NCI-H1092 treated with DMSO at 0.1 percent for 48 hours (cell line): ENCODE measurements around the gene RPN2.
A peak's percentile ranks its signal among the peaks of the same experiment; 100 is the strongest.

ENCODE experiments used
- DNase-seq: peaks from one replicate; lab custom pipeline; 2025; lab: John Stamatoyannopoulos, UW

RPN2 gene

GRCh38 chr20:37243076-37243936 lies 64.2 kb downstream of the RPN2 start:
- no peak for DNase-seq

- peak; percentile 44 for DNase-seq
Observed at GRCh38 chr20:37243937-37244571, 64.9 kb downstream of the RPN2 start.

GRCh38 chr20:37244572-37244957 lies 65.4 kb downstream of the RPN2 start:
- DNase-seq = no peak

GRCh38 chr20:37245216-37246150 lies 66.4 kb downstream of the RPN2 start:
- DNase-seq = peak; percentile 71

- no peak for DNase-seq
Observed at GRCh38 chr20:37246736-37247135, 67.6 kb downstream of the RPN2 start.

GRCh38 chr20:37247547-37247946 lies 68.4 kb downstream of the RPN2 start:
- no peak for DNase-seq

- DNase-seq = no peak
Observed at GRCh38 chr20:37249304-37249703, 70.2 kb downstream of the RPN2 start.

- DNase-seq = no peak
Observed at GRCh38 chr20:37251825-37252477, 72.8 kb downstream of the RPN2 start.

GRCh38 chr20:37253087-37253486 lies 74.0 kb downstream of the RPN2 start:
- no peak for DNase-seq

GRCh38 chr20:37254114-37254878 lies 75.2 kb downstream of the RPN2 start:
- DNase-seq = no peak

GRCh38 chr20:37256286-37256685 lies 77.2 kb downstream of the RPN2 start:
- DNase-seq = no peak

GRCh38 chr20:37257530-37257929 lies 78.4 kb downstream of the RPN2 start:
- DNase-seq = no peak

- DNase-seq = no peak
Observed at GRCh38 chr20:37257988-37258387, 78.9 kb downstream of the RPN2 start.

- DNase-seq = no peak
Observed at GRCh38 chr20:37259031-37259430, 79.9 kb downstream of the RPN2 start.

- no peak for DNase-seq
Observed at GRCh38 chr20:37259865-37260264, 80.7 kb downstream of the RPN2 start.

GRCh38 chr20:37260923-37261322 lies 81.8 kb downstream of the RPN2 start:
- no peak for DNase-seq

- DNase-seq = no peak
Observed at GRCh38 chr20:37261714-37262113, 82.6 kb downstream of the RPN2 start, which contains the start of gene GHRH. Gene GHRH (minus strand): TSS chr20:37261814. CDS start chr20:37256889, 4,925 bp downstream.

GRCh38 chr20:37262505-37262904 lies 83.4 kb downstream of the RPN2 start:
- DNase-seq = no peak

- DNase-seq = no peak
Observed at GRCh38 chr20:37263686-37264085, 84.6 kb downstream of the RPN2 start.

- DNase-seq = no peak
Observed at GRCh38 chr20:37265152-37265551, 86.0 kb downstream of the RPN2 start.
